Skeletal muscle tissue (tissue), 4 donors: ENCODE data around the gene BRD7. TPM values are rescaled to one million over a fixed set of nuclear protein-coding genes. Genes with fewer than 3 reads are reported as not detected.

Source experiments
- H3K27ac ChIP-seq: one replicate; pipeline ENCODE4 v1.7.0; 2013; ENCODE audit warnings: mild to moderate bottlenecking, low read depth, low read length, inconsistent platforms
- H3K27me3 ChIP-seq, 3 donors: one replicate each; pipeline ENCODE4 v1.7.0; 2013; ENCODE audit warnings: low read length in 3 of 3; ENCODE audit not compliant: control insufficient read depth in 3 of 3, insufficient read depth in 3 of 3
- H3K36me3 ChIP-seq, 3 donors: one replicate each; pipeline ENCODE4 v1.7.0; 2013; ENCODE audit warnings: low read length in 3 of 3; ENCODE audit not compliant: control insufficient read depth in 3 of 3, insufficient read depth in 3 of 3
- H3K4me1 ChIP-seq, 3 donors: one replicate each; pipeline ENCODE4 v1.7.0; 2013; ENCODE audit warnings: low read length in 3 of 3, mild to moderate bottlenecking in 3 of 3; ENCODE audit not compliant: control insufficient read depth in 3 of 3, insufficient read depth in 3 of 3
- H3K4me3 ChIP-seq, 3 donors: one replicate each; pipeline ENCODE4 v1.7.0; 2013; ENCODE audit warnings: low read length in 3 of 3
- H3K9ac ChIP-seq, 3 donors: one replicate each; pipeline ENCODE4 v1.7.0; 2013; ENCODE audit warnings: low read length in 3 of 3, mild to moderate bottlenecking in 3 of 3, moderate library complexity in 2 of 3, low read depth in 1 of 3
- H3K9me3 ChIP-seq, 3 donors: one replicate each; pipeline ENCODE4 v1.7.0; 2013; ENCODE audit warnings: low read length in 3 of 3; ENCODE audit not compliant: control insufficient read depth in 3 of 3
- total RNA-seq: library from RNA; depleted of rRNA; stranded (reverse); fragments of >200 nt; gene quantifications from one replicate; pipeline ENCODE4 v1.2.3, GENCODE V29; 2014
- donor health status: Osteomylitis.

Gene BRD7
- total RNA-seq, 1 donor from 2014 or later, result 32.9 TPM

GRCh38 chr16:50298591-50299507 lies 69.9 kb downstream of the BRD7 start:
- Histone ChIP-seq H3K27ac (no peak overlapping the region), H3K9me3 (no peaks in the 10 kb centered on the region), H3K36me3 (peaks cover 0 to 6% (median 0%) of the 10 kb centered on the region in 3 donors), H3K9ac (no peak overlapping the region), H3K27me3 (peaks cover 0 to 4% (median 0%) of the 10 kb centered on the region in 3 donors), H3K4me1 (no peaks in the 10 kb centered on the region), H3K4me3 (no peak overlapping the region)

GRCh38 chr16:50298075-50298460 lies 70.7 kb downstream of the BRD7 start:
- Histone ChIP-seq H3K4me3 (no peak overlapping the region), H3K27ac (no peak overlapping the region), H3K9ac (no peak overlapping the region), H3K4me1 (no peaks in the 10 kb centered on the region), H3K36me3 (peaks cover 0 to 6% (median 0%) of the 10 kb centered on the region in 3 donors), H3K27me3 (no peaks in the 10 kb centered on the region), H3K9me3 (no peaks in the 10 kb centered on the region)

GRCh38 chr16:50297301-50298074 lies 71.3 kb downstream of the BRD7 start:
- no peaks in the 10 kb centered on the region for H3K27me3 ChIP-seq
- H3K27ac ChIP-seq, result no peak overlapping the region
- no peaks in the 10 kb centered on the region for H3K4me1 ChIP-seq
- no peak overlapping the region for H3K4me3 ChIP-seq
- no peak overlapping the region for H3K9ac ChIP-seq
- H3K36me3 ChIP-seq, result peaks cover 0 to 6% (median 0%) of the 10 kb centered on the region in 3 donors
- no peaks in the 10 kb centered on the region for H3K9me3 ChIP-seq

- peaks cover 0 to 6% (median 0%) of the 10 kb centered on the region in 3 donors for H3K36me3 ChIP-seq
- no peaks in the 10 kb centered on the region for H3K4me1 ChIP-seq
- no peak overlapping the region for H3K4me3 ChIP-seq
- H3K9ac ChIP-seq, result no peak overlapping the region
- no peaks in the 10 kb centered on the region for H3K9me3 ChIP-seq
- no peak overlapping the region for H3K27ac ChIP-seq
- no peaks in the 10 kb centered on the region for H3K27me3 ChIP-seq
Measured at GRCh38 chr16:50296807-50297206, 72.0 kb downstream of the BRD7 start.

GRCh38 chr16:50295541-50296132 lies 73.2 kb downstream of the BRD7 start:
- no peak overlapping the region for H3K27ac ChIP-seq
- no peaks in the 10 kb centered on the region for H3K4me1 ChIP-seq
- H3K4me3 ChIP-seq, result no peak overlapping the region
- H3K9me3 ChIP-seq, result no peaks in the 10 kb centered on the region
- H3K27me3 ChIP-seq, result no peaks in the 10 kb centered on the region
- no peak overlapping the region for H3K9ac ChIP-seq
- H3K36me3 ChIP-seq, result peaks cover 0 to 6% (median 1%) of the 10 kb centered on the region in 3 donors

- H3K4me3 ChIP-seq, result no peak overlapping the region
- H3K27me3 ChIP-seq, result no peaks in the 10 kb centered on the region
- no peak overlapping the region for H3K9ac ChIP-seq
- H3K36me3 ChIP-seq, result peaks cover 0 to 6% (median 2%) of the 10 kb centered on the region in 3 donors
- H3K27ac ChIP-seq, result no peak overlapping the region
- H3K4me1 ChIP-seq, result no peaks in the 10 kb centered on the region
- no peaks in the 10 kb centered on the region for H3K9me3 ChIP-seq
Measured at GRCh38 chr16:50294955-50295354, 73.8 kb downstream of the BRD7 start.

GRCh38 chr16:50293994-50294855 lies 74.6 kb downstream of the BRD7 start:
- H3K9me3 ChIP-seq, result no peaks in the 10 kb centered on the region
- no peak overlapping the region for H3K9ac ChIP-seq
- H3K4me1 ChIP-seq, result no peaks in the 10 kb centered on the region
- H3K27me3 ChIP-seq, result no peaks in the 10 kb centered on the region
- H3K27ac ChIP-seq, result no peak overlapping the region
- H3K36me3 ChIP-seq, result peaks cover 0 to 6% (median 4%) of the 10 kb centered on the region in 3 donors
- no peak overlapping the region for H3K4me3 ChIP-seq

- Histone ChIP-seq H3K27ac (no peak overlapping the region), H3K27me3 (no peaks in the 10 kb centered on the region), H3K9ac (no peak overlapping the region), H3K9me3 (no peaks in the 10 kb centered on the region), H3K4me3 (no peak overlapping the region), H3K36me3 (peaks cover 0 to 5% (median 4%) of the 10 kb centered on the region in 3 donors), H3K4me1 (no peaks in the 10 kb centered on the region)
Measured at GRCh38 chr16:50293041-50293783, 75.6 kb downstream of the BRD7 start.

GRCh38 chr16:50292566-50292948 lies 76.2 kb downstream of the BRD7 start:
- Histone ChIP-seq H3K27ac (no peak overlapping the region), H3K4me3 (no peak overlapping the region), H3K36me3 (peaks cover 0 to 5% (median 5%) of the 10 kb centered on the region in 3 donors), H3K9ac (no peak overlapping the region), H3K4me1 (no peaks in the 10 kb centered on the region), H3K27me3 (no peaks in the 10 kb centered on the region), H3K9me3 (no peaks in the 10 kb centered on the region)
